Measurements from ENCODE around the gene NANP. TPM values are rescaled to one million over a fixed set of nuclear protein-coding genes. Genes with fewer than 3 reads are reported as not detected.
"Not testable (repeated sequence)": the region's sequence is repeated elsewhere in the genome, so short reads cannot be mapped to it uniquely, and the experiment has no call there.

The NANP gene
- total RNA-seq, 1 experiment from 2014 or later, result 7.5 TPM

- no TSS peak for BruUV-seq (replicated peaks)
- ChIA-PET CTCF (interaction anchor here (0.6 kb wide), 1 partner anchor 126 kb away, joined by 3 read pairs; no protein-coding TSS in a partner anchor), POLR2A (ENCODE audit: unreplicated experiment) (no interaction called here)
- Histone ChIP-seq H3K4me3 (no peak overlapping the region), H2AFZ (no peak overlapping the region), H3K4me2 (no peak overlapping the region), H4K20me1 (ENCODE audit: insufficient read depth) (no peaks in the 10 kb centered on the region), H3K9me2 (ENCODE audit: insufficient read depth) (no peaks in the 10 kb centered on the region; the same call in 1 of the 2 replicates), H3K4me1 (replicated peaks; ENCODE audit: insufficient read depth) (no peaks in the 10 kb centered on the region), H3K27ac (no peak overlapping the region), H3K27me3 (ENCODE audit: insufficient read depth, low read depth) (no peaks in the 10 kb centered on the region), H3K9me3 (ENCODE audit: insufficient read depth, low read depth) (no peaks in the 10 kb centered on the region), H3K36me3 (ENCODE audit: low read depth) (no peaks in the 10 kb centered on the region), H3K79me2 (ENCODE audit: low read depth) (no peaks in the 10 kb centered on the region), H3F3A (ENCODE audit: insufficient read depth, low read depth) (no peaks in the 10 kb centered on the region)
- TF ChIP-seq CTCF (conservative IDR thresholded peaks at IDR 0.05), result no peak
- no peak for TF ChIP-seq EZH2 (IDR thresholded peaks at IDR 0.05; ENCODE audit: low read depth)
- no peak for DNase-seq
- intact Hi-C loops (cut with micrococcal nuclease; ENCODE audit: unreplicated experiment), result no loop called here
Observed at GRCh38 chr20:25654487-25654886, 30.7 kb upstream of the NANP start.

GRCh38 chr20:25652866-25653265, 29.1 kb upstream of the NANP start:
- H4K20me1 ChIP-seq (ENCODE audit: insufficient read depth); DNase-seq; H3K4me3 ChIP-seq; H3K4me1 ChIP-seq (replicated peaks; ENCODE audit: insufficient read depth); H3F3A ChIP-seq (ENCODE audit: insufficient read depth, low read depth); H3K27me3 ChIP-seq (ENCODE audit: insufficient read depth, low read depth); H3K4me2 ChIP-seq; BruUV-seq (replicated peaks); H3K9me3 ChIP-seq (ENCODE audit: insufficient read depth, low read depth); H3K79me2 ChIP-seq (ENCODE audit: low read depth); POLR2A ChIA-PET (ENCODE audit: unreplicated experiment); H3K9me2 ChIP-seq (ENCODE audit: insufficient read depth); H3K27ac ChIP-seq; CTCF ChIA-PET; H3K36me3 ChIP-seq (ENCODE audit: low read depth); intact Hi-C loops (cut with micrococcal nuclease; ENCODE audit: unreplicated experiment); H2AFZ ChIP-seq: not testable (repeated sequence)

GRCh38 chr20:25644814-25645213, 21.0 kb upstream of the NANP start:
- TF ChIP-seq CTCF (conservative IDR thresholded peaks at IDR 0.05) (no peak), EZH2 (IDR thresholded peaks at IDR 0.05; ENCODE audit: low read depth) (no peak)
- Histone ChIP-seq H3K4me1 (replicated peaks; ENCODE audit: insufficient read depth) (no peaks in the 10 kb centered on the region), H4K20me1 (ENCODE audit: insufficient read depth) (no peaks in the 10 kb centered on the region), H3K36me3 (ENCODE audit: low read depth) (peaks cover 6% of the 10 kb centered on the region), H3K9me3 (ENCODE audit: insufficient read depth, low read depth) (no peaks in the 10 kb centered on the region), H3F3A (ENCODE audit: insufficient read depth, low read depth) (peaks cover 5% of the 10 kb centered on the region; the same call in 1 of the 2 replicates), H3K9me2 (ENCODE audit: insufficient read depth) (no peaks in the 10 kb centered on the region), H3K4me2 (no peak overlapping the region), H3K79me2 (ENCODE audit: low read depth) (no peaks in the 10 kb centered on the region), H3K27ac (no peak overlapping the region), H3K27me3 (ENCODE audit: insufficient read depth, low read depth) (no peaks in the 10 kb centered on the region), H2AFZ (no peak overlapping the region), H3K4me3 (no peak overlapping the region)
- intact Hi-C loops (cut with micrococcal nuclease; ENCODE audit: unreplicated experiment), result no loop called here
- no peak for DNase-seq
- POLR2A ChIA-PET (ENCODE audit: unreplicated experiment), result no interaction called here
- CTCF ChIA-PET, result no interaction called here
- BruUV-seq (replicated peaks), result no TSS peak

- no peak for TF ChIP-seq CTCF (conservative IDR thresholded peaks at IDR 0.05)
- no peak for TF ChIP-seq EZH2 (IDR thresholded peaks at IDR 0.05; ENCODE audit: low read depth)
- Histone ChIP-seq H3K27me3 (ENCODE audit: insufficient read depth, low read depth) (no peaks in the 10 kb centered on the region), H2AFZ (no peak overlapping the region), H3K27ac (no peak overlapping the region), H4K20me1 (ENCODE audit: insufficient read depth) (no peaks in the 10 kb centered on the region), H3K9me2 (ENCODE audit: insufficient read depth) (no peaks in the 10 kb centered on the region), H3K4me2 (no peak overlapping the region), H3K36me3 (ENCODE audit: low read depth) (peaks cover 4% of the 10 kb centered on the region), H3K4me3 (no peak overlapping the region), H3K4me1 (replicated peaks; ENCODE audit: insufficient read depth) (no peaks in the 10 kb centered on the region), H3F3A (ENCODE audit: insufficient read depth, low read depth) (peaks cover 5% of the 10 kb centered on the region; the same call in 1 of the 2 replicates), H3K79me2 (ENCODE audit: low read depth) (no peaks in the 10 kb centered on the region), H3K9me3 (ENCODE audit: insufficient read depth, low read depth) (no peaks in the 10 kb centered on the region)
- intact Hi-C loops (cut with micrococcal nuclease; ENCODE audit: unreplicated experiment), result no loop called here
- ChIA-PET POLR2A (ENCODE audit: unreplicated experiment) (interaction anchor here (0.6 kb wide), 1 partner anchor 146 kb away, joined by 3 read pairs; no protein-coding TSS in a partner anchor), CTCF (no interaction called here)
- DNase-seq, result no peak
- no TSS peak for BruUV-seq (replicated peaks)
Observed at GRCh38 chr20:25643716-25644115, 19.9 kb upstream of the NANP start.

Measured in PC-9 (cell line).